HepG2 (cell line): ENCODE measurements around the gene RHOT2. TPM values are rescaled to one million over a fixed set of nuclear protein-coding genes. Genes with fewer than 3 reads are reported as not detected.

Source experiments
- DNMT1 ChIP-seq: sonication (generic); formaldehyde crosslinking; IDR thresholded peaks from 2 replicates; pipeline ENCODE4 v1.5.1; 2020; ENCODE audit warnings: mild to moderate bottlenecking, missing genetic modification reagents
- KAT8 ChIP-seq: IDR thresholded peaks from 2 replicates; pipeline ENCODE4 v1.6.1; 2016; ENCODE audit warnings: missing genetic modification reagents, missing compliant biosample characterization
- NFKB2 ChIP-seq: sonication (generic); formaldehyde crosslinking; IDR thresholded peaks from 2 replicates; pipeline ENCODE4 v1.4.0; 2020; ENCODE audit warnings: missing genetic modification reagents, borderline replicate concordance
- PAX8 ChIP-seq: sonication (generic); formaldehyde crosslinking; IDR thresholded peaks from 2 replicates; pipeline ENCODE4 v1.8.0; 2022; ENCODE audit warnings: mild to moderate bottlenecking, missing genetic modification reagents, borderline replicate concordance
- RORA ChIP-seq: sonication (generic); formaldehyde crosslinking; IDR thresholded peaks from 2 replicates; pipeline ENCODE4 v1.5.0; 2020; ENCODE audit warnings: mild to moderate bottlenecking, missing genetic modification reagents, moderate library complexity
- SIX4 ChIP-seq: sonication (generic); formaldehyde crosslinking; IDR thresholded peaks from 2 replicates; pipeline ENCODE4 v1.4.0; 2020; ENCODE audit warnings: missing genetic modification reagents
- XBP1 ChIP-seq: sonication (generic); formaldehyde crosslinking; IDR thresholded peaks from 2 replicates; pipeline ENCODE4 v1.5.0; 2020; ENCODE audit warnings: missing genetic modification reagents
- ZBTB20 ChIP-seq: sonication (generic); formaldehyde crosslinking; IDR thresholded peaks from 2 replicates; pipeline ENCODE4 v1.8.1; 2023; ENCODE audit warnings: missing genetic modification reagents, low read depth, mild to moderate bottlenecking, borderline replicate concordance
- ZNF235 ChIP-seq: sonication (generic); formaldehyde crosslinking; IDR thresholded peaks from 2 replicates; pipeline ENCODE4 v1.8.1; 2023; ENCODE audit warnings: mild to moderate bottlenecking, missing genetic modification reagents, borderline replicate concordance
- ZNF441 ChIP-seq: sonication (generic); formaldehyde crosslinking; IDR thresholded peaks from 2 replicates; pipeline ENCODE4 v1.7.0; 2021; ENCODE audit warnings: missing genetic modification reagents, borderline replicate concordance
- ZNF792 ChIP-seq: IDR thresholded peaks from 2 replicates; pipeline ENCODE4 v1.6.1; 2016
- polyA plus RNA-seq, 8 experiments: library from polyadenylated mRNA; depleted of rRNA in 3 of 8; stranded (reverse) in 7 of 8; unstranded in 1 of 8; fragments of >200 nt; fragmentation: Illumina TruSeq in 4 of 8; extraction: Trizol in 4 of 8; gene quantifications; 2 replicates each; pipeline versions ENCODE4 v1.2.1 to v1.2.3, GENCODE V29; 2011 to 2016; ENCODE audit warnings: low read depth in 4 of 8, missing spikeins in 1 of 8, mixed read lengths in 1 of 8; ENCODE audit not compliant: insufficient read depth in 1 of 8
- total RNA-seq, 5 experiments: library from RNA; depleted of rRNA; stranded (reverse); fragments of >200 nt; fragmentation: Illumina TruSeq; extraction: Trizol; gene quantifications; 2 replicates each; pipeline ENCODE4 v1.2.3, GENCODE V29; 2016; ENCODE audit warnings: low read depth in 1 of 5
- TF ChIP-seq, protein P1 (sequence below): sonication (generic); formaldehyde crosslinking; conservative IDR thresholded peaks from 2 replicates; pipeline ENCODE4 v1.4.0; 2020; ENCODE audit warnings: mild to moderate bottlenecking, missing genetic modification reagents, moderate library complexity
- TF ChIP-seq, protein P2 (sequence below): sonication (generic); formaldehyde crosslinking; conservative IDR thresholded peaks from 2 replicates; pipeline ENCODE4 v1.8.0; 2022; ENCODE audit warnings: low read depth, missing genetic modification reagents
- TF ChIP-seq, protein P3 (sequence below), 2 experiments: fragments of 450-650 bp in 1 of 2; sonication (generic) in 1 of 2; formaldehyde crosslinking in 1 of 2; IDR thresholded peaks; 2 replicates each; pipeline versions ENCODE4 v1.6.1 to v1.8.0; 2016 to 2022; ENCODE audit warnings: antibody characterized with exemption in 1 of 2, mild to moderate bottlenecking in 1 of 2, missing genetic modification reagents in 1 of 2

RHOT2 gene
- total and polyA plus RNA-seq, 2 of the 13 experiments (the other 11 are each of a cell fraction or from before 2014, with no cell fraction given): 63.6 to 76.9 TPM

DNA sequence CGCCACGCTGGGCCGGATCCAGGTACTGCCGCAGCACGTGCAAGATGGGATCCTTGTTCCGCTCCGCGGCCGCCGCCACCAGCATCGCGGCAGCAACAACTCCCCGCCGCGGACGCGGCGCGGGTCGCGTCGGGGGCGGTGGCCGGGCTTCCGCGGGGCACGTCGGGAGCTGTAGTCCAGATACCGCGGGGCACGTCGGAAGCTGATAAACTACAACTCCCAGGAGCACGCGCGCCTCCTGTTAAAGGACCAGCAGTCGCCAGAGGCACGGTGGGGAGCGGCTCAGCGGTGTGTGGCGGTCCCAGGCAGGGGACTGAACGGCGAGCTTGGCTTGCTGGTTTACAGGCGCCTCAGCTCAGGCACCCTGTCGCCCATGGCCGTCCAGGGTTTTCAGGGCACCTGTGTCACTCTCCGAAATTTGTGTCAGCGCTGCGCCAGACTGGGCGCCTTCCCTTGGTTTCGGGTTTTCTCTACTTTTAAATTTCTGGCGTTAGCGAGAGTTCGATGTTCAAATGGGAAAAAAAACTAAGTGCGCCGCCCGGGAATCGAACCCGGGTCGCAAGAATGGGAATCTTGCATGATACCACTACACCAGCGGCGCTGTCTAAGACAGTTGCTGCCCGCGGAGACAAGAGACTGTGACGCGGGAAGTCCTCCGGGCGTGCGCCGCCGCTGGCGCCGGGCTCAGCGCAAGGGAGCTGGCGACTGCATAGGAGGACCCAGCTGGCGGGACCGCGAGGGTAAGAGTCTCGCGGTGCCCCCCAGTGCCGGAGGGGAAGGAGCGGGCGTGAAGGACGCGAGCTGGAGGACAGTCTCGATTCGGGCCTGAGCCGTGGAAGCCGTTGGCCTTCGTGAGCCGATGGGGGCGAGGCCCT, 31.5 kb upstream of the RHOT2 start, which contains the start of gene METTL26 (continued):
- TF ChIP-seq, protein P1, sequence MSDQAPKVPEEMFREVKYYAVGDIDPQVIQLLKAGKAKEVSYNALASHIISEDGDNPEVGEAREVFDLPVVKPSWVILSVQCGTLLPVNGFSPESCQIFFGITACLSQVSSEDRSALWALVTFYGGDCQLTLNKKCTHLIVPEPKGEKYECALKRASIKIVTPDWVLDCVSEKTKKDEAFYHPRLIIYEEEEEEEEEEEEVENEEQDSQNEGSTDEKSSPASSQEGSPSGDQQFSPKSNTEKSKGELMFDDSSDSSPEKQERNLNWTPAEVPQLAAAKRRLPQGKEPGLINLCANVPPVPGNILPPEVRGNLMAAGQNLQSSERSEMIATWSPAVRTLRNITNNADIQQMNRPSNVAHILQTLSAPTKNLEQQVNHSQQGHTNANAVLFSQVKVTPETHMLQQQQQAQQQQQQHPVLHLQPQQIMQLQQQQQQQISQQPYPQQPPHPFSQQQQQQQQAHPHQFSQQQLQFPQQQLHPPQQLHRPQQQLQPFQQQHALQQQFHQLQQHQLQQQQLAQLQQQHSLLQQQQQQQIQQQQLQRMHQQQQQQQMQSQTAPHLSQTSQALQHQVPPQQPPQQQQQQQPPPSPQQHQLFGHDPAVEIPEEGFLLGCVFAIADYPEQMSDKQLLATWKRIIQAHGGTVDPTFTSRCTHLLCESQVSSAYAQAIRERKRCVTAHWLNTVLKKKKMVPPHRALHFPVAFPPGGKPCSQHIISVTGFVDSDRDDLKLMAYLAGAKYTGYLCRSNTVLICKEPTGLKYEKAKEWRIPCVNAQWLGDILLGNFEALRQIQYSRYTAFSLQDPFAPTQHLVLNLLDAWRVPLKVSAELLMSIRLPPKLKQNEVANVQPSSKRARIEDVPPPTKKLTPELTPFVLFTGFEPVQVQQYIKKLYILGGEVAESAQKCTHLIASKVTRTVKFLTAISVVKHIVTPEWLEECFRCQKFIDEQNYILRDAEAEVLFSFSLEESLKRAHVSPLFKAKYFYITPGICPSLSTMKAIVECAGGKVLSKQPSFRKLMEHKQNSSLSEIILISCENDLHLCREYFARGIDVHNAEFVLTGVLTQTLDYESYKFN (CRISPR knock-in tag): no peak; the same call in 1 of the 2 replicates
- TF ChIP-seq SIX4 (no peak), ZBTB20 (CRISPR knock-in tag) (no peak; the same call in 1 of the 2 replicates), PAX8 (CRISPR knock-in tag) (peak; percentile 77; the same call in 1 of the 2 replicates), ZNF792 (no peak), ZNF441 (peak; percentile 59), RORA (CRISPR knock-in tag) (no peak), ZNF235 (CRISPR knock-in tag) (no peak; the same call in 1 of the 2 replicates), KAT8 (CRISPR knock-in tag) (no peak), NFKB2 (CRISPR knock-in tag) (peak; percentile 49; the same call in 1 of the 2 replicates), XBP1 (CRISPR knock-in tag) (no peak), DNMT1 (CRISPR knock-in tag) (peak; percentile 92)
- TF ChIP-seq, protein P2, sequence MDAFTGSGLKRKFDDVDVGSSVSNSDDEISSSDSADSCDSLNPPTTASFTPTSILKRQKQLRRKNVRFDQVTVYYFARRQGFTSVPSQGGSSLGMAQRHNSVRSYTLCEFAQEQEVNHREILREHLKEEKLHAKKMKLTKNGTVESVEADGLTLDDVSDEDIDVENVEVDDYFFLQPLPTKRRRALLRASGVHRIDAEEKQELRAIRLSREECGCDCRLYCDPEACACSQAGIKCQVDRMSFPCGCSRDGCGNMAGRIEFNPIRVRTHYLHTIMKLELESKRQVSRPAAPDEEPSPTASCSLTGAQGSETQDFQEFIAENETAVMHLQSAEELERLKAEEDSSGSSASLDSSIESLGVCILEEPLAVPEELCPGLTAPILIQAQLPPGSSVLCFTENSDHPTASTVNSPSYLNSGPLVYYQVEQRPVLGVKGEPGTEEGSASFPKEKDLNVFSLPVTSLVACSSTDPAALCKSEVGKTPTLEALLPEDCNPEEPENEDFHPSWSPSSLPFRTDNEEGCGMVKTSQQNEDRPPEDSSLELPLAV (CRISPR knock-in tag): no peak
- TF ChIP-seq, protein P3, sequence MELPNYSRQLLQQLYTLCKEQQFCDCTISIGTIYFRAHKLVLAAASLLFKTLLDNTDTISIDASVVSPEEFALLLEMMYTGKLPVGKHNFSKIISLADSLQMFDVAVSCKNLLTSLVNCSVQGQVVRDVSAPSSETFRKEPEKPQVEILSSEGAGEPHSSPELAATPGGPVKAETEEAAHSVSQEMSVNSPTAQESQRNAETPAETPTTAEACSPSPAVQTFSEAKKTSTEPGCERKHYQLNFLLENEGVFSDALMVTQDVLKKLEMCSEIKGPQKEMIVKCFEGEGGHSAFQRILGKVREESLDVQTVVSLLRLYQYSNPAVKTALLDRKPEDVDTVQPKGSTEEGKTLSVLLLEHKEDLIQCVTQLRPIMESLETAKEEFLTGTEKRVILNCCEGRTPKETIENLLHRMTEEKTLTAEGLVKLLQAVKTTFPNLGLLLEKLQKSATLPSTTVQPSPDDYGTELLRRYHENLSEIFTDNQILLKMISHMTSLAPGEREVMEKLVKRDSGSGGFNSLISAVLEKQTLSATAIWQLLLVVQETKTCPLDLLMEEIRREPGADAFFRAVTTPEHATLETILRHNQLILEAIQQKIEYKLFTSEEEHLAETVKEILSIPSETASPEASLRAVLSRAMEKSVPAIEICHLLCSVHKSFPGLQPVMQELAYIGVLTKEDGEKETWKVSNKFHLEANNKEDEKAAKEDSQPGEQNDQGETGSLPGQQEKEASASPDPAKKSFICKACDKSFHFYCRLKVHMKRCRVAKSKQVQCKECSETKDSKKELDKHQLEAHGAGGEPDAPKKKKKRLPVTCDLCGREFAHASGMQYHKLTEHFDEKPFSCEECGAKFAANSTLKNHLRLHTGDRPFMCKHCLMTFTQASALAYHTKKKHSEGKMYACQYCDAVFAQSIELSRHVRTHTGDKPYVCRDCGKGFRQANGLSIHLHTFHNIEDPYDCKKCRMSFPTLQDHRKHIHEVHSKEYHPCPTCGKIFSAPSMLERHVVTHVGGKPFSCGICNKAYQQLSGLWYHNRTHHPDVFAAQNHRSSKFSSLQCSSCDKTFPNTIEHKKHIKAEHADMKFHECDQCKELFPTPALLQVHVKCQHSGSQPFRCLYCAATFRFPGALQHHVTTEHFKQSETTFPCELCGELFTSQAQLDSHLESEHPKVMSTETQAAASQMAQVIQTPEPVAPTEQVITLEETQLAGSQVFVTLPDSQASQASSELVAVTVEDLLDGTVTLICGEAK (IDR thresholded peaks at IDR 0.05): no peak
- TF ChIP-seq, protein P3 (CRISPR knock-in tag; IDR thresholded peaks at IDR 0.05): peak; percentile 2; the same call in 1 of the 2 replicates
